Brain microvascular endothelial cell (primary cell): ENCODE measurements around the gene NDUFS6.

ENCODE experiments used
- DNase-seq: peaks from one replicate; pipeline ENCODE4 v3.0.0-alpha.2; 2020
- H3K27ac ChIP-seq: fragments of 250-450 bp; sonication (Bioruptor Pico); 2 replicates; pipeline ENCODE4 v1.5.1; 2020; ENCODE audit warnings: mild to moderate bottlenecking, moderate library complexity
- H3K27me3 ChIP-seq: fragments of 250-450 bp; sonication (Bioruptor Pico); replicated peaks from 2 replicates; pipeline ENCODE4 v1.5.1; 2020; ENCODE audit warnings: mild to moderate bottlenecking
- H3K36me3 ChIP-seq: fragments of 250-450 bp; sonication (Bioruptor Pico); replicated peaks from 2 replicates; pipeline ENCODE4 v1.5.1; 2020; ENCODE audit warnings: mild to moderate bottlenecking
- H3K4me3 ChIP-seq: 2 replicates; pipeline ENCODE4 v1.5.1; 2011; ENCODE audit warnings: low read depth, mild to moderate bottlenecking, control low read depth, low read length, moderate library complexity
- in situ Hi-C: cut with HindIII; loops from 2 replicates; pipeline ENCODE4 v1.10.0; 2017; ENCODE audit warnings: low sequenced_read_pairs, low pct_ligation_motif_present
- TF ChIP-seq, protein P1 (sequence below): IDR thresholded peaks from 2 replicates; pipeline ENCODE4 v1.5.1; 2011; ENCODE audit warnings: low read depth, mild to moderate bottlenecking, moderate library complexity, low read length, control low read depth, inconsistent platforms; ENCODE audit errors: missing control alignments

Gene NDUFS6

DNA sequence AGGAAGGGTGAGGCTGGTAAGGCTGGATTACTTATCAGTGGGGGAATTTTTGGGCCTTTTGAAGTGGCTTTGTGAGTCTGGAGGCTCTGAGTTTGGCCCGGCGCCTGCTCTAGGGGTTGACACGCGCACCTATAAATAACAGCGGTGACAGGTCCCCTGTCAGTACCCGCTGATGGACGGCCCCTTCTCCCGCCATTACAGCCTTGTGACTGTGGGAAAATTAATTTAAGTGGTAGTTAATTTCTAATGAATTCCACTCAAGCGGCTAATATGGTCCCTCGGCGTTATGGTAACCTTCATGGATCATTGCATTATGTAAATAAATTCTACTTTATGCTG lies 18.0 kb upstream of the NDUFS6 start:
- H3K4me3 ChIP-seq, result no peak overlapping the region
- no peaks in the 10 kb centered on the region for H3K27me3 ChIP-seq
- no peaks in the 10 kb centered on the region for H3K36me3 ChIP-seq
- in situ Hi-C loops, result no loop called here
- DNase-seq, result no peak
- no peak overlapping the region for H3K27ac ChIP-seq
- TF ChIP-seq, protein P1, sequence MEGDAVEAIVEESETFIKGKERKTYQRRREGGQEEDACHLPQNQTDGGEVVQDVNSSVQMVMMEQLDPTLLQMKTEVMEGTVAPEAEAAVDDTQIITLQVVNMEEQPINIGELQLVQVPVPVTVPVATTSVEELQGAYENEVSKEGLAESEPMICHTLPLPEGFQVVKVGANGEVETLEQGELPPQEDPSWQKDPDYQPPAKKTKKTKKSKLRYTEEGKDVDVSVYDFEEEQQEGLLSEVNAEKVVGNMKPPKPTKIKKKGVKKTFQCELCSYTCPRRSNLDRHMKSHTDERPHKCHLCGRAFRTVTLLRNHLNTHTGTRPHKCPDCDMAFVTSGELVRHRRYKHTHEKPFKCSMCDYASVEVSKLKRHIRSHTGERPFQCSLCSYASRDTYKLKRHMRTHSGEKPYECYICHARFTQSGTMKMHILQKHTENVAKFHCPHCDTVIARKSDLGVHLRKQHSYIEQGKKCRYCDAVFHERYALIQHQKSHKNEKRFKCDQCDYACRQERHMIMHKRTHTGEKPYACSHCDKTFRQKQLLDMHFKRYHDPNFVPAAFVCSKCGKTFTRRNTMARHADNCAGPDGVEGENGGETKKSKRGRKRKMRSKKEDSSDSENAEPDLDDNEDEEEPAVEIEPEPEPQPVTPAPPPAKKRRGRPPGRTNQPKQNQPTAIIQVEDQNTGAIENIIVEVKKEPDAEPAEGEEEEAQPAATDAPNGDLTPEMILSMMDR, result no peak

DNA sequence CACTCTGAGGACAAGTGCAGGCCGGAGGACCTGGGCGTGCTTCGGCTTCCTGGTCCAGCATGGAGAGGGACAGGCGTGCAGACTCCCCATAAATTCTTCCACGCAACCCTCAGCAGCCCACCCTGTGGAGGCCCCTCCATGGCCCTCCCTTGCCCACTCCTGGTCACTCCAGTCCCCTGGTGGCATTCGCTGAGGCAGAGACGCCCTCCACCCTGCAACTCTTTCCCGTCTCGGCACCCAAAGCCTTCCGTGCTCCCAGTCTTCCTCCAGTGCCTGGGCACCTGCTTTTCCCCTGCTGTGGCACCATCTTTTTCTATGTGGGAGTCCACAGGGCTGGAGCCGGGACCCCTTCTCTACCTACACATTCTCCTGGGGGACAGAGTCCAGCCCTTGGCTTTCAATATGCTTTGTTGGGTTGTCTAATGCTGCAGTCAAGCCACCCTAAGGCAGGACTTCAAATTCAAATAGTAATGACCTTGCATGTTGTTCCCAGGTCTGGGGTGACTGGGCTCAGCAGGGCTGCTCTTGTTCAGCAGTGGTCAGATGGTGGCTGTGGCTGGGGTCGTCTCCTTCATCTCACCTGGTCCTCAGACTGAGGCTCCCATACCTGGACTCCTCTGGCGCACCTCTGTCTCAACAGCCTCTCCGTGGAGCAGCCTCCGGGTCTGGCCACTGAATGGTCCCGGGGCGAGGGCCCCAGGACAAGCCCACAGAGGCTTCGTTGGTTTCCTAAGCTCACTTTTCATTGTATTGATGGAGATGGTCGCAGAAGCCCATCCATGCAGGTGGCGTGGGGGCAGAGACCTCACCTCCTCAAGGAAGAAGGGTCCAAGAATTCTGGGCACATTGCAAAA lies 16.8 kb upstream of the NDUFS6 start:
- no peaks in the 10 kb centered on the region for H3K36me3 ChIP-seq
- in situ Hi-C loops, result no loop called here

DNA sequence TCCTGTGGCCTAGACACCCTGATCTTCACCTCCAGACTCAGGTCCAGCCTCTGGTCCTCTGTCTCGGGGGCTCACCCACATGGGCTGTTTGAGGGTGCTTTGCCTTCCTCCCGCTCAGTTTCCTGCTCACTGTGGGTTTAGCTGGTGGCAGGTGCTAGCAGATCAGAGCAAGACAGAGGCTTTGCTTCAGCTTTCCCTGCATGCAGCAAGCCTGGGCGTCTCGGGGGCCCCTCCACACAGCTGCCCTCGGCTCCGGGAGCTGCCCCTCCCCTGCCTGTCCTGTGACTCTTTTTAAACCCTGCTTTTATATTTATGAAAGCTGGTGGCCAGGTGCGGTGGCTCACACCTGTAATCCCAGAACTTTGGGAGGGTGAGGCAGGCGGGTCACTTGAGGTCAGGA lies 16.1 kb upstream of the NDUFS6 start:
- in situ Hi-C loops, result no loop called here
- H3K27me3 ChIP-seq, result no peaks in the 10 kb centered on the region

More for the DNA sequence above, 16.8 kb upstream of the NDUFS6 start:
- no peak for DNase-seq
- no peaks in the 10 kb centered on the region for H3K27me3 ChIP-seq
- TF ChIP-seq, protein P1, result no peak
- no peak overlapping the region for H3K4me3 ChIP-seq
- H3K27ac ChIP-seq, result no peak overlapping the region

DNA sequence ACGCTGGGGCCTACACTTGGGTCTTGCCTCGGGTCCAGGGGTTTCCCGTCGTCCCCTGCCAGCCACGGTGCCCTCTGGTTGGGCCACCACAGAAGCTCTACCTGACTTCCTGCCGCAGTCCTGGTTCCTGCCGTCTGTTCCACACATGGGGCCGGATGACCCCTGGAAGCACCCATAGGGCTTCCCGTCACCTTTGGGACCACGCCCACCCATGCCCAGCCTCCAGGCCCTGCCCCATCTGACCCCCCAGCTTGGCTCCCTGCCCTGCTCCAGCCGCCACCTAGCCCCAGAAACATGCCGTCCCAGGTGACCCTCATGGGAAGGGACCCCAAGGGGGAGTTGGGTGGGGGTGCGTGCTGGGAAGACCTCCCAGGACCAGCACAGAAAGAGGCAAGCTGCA lies 15.2 kb upstream of the NDUFS6 start:
- in situ Hi-C loops, result no loop called here
- Histone ChIP-seq H3K27me3 (no peaks in the 10 kb centered on the region), H3K4me3 (no peak overlapping the region), H3K36me3 (no peaks in the 10 kb centered on the region), H3K27ac (no peak overlapping the region)
- no peak for DNase-seq
- TF ChIP-seq, protein P1, result no peak

More for the DNA sequence above, 16.1 kb upstream of the NDUFS6 start:
- TF ChIP-seq, protein P1, result no peak
- DNase-seq, result no peak
- Histone ChIP-seq H3K27ac (no peak overlapping the region), H3K36me3 (no peaks in the 10 kb centered on the region), H3K4me3 (no peak overlapping the region)

DNA sequence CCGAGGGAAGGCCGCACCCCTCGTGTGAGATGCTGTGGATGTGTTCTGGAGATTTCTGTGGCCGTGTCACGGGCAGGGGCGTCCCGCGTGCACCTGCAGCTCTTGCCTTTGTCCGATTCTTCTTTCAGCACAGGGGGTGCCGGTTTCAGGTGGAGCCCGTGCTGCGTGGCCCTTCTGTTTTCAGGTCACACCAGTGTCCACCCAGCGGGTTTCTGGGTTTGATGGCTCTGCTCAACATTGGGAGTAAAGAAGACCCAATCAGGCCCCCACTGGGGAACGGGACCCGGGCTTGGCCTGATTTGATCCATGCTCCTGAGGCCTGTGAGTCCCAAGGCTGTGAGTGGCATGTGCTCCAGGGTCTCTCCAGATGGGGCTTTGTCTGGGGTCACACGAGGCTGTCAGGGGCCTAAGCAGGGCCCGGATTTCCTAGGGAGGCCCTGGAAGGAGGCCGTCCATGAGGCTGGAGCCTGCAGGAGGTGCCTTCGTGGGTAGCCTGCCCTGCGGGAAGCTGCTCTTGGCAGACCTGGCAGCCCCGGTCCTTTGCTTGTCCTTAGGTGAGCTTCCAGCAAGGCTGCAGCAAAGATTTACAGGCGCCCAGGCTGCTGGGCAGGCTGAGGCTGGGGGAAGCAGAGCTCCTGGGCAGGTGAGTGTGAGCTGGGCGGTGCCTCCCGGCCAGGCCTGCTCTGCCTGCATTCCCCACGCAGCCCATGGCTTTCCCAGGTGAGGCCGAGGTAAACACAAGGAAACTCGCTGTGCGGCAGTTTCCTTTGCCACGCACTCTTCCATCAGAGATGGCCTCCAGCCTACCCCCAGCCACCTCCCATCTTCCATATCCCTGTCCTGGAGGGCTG lies 14.4 kb upstream of the NDUFS6 start:
- TF ChIP-seq, protein P1, result no peak
- in situ Hi-C loops, result no loop called here
- DNase-seq, result no peak
- H3K27me3 ChIP-seq, result no peaks in the 10 kb centered on the region
- H3K4me3 ChIP-seq, result no peak overlapping the region
- no peaks in the 10 kb centered on the region for H3K36me3 ChIP-seq
- H3K27ac ChIP-seq, result no peak overlapping the region
